Vagina (tissue), 2 donors: ENCODE results near the gene MT1F. TPM values are rescaled to one million over a fixed set of nuclear protein-coding genes. Genes with fewer than 3 reads are reported as not detected.

ENCODE experiments used
- DNase-seq, 2 donors: peaks; one replicate each; pipeline ENCODE4 v3.0.0-alpha.2; 2017; ENCODE audit errors: extremely low spot score in 2 of 2
- H3K27ac ChIP-seq: fragments of 200-600 bp; sonication (generic); one replicate; pipeline ENCODE4 v1.5.1; 2019
- H3K27me3 ChIP-seq: fragments of 200-600 bp; sonication (generic); one replicate; pipeline ENCODE4 v1.5.1; 2019
- H3K36me3 ChIP-seq, 2 donors: fragments of 200-600 bp; sonication (generic); one replicate each; pipeline ENCODE4 v1.5.1; 2017 to 2019
- H3K4me1 ChIP-seq: fragments of 200-600 bp; sonication (generic); one replicate; pipeline ENCODE4 v1.5.1; 2019
- H3K4me3 ChIP-seq, 2 donors: fragments of 200-600 bp; sonication (generic); 1 replicate in 1 of 2; 2 replicates in 1 of 2; pipeline ENCODE4 v1.5.1; 2016 to 2019
- H3K9me3 ChIP-seq: fragments of 200-600 bp; sonication (generic); one replicate; pipeline ENCODE4 v1.5.1; 2019
- POLR2A ChIP-seq, 2 donors: fragments of 450-650 bp; IDR thresholded peaks; one replicate each; pipeline ENCODE4 v1.6.1; 2017; ENCODE audit warnings: antibody characterized with exemption in 2 of 2, mild to moderate bottlenecking in 2 of 2, moderate library complexity in 2 of 2
- POLR2AphosphoS5 ChIP-seq, 2 donors: sonication (generic); formaldehyde crosslinking; IDR thresholded peaks; one replicate each; pipeline ENCODE4 v1.9.0; 2017; ENCODE audit warnings: antibody characterized with exemption in 2 of 2, mild to moderate bottlenecking in 2 of 2, low read depth in 1 of 2; ENCODE audit not compliant: insufficient read depth in 1 of 2
- intact Hi-C: fragments of 100-400 bp; cut with DNase I; formaldehyde crosslinking; loops from one replicate; pipeline ENCODE4 v1.15.1; 2023
- total RNA-seq: library from RNA; depleted of rRNA; stranded (reverse); fragments of >200 nt; gene quantifications from one replicate; pipeline ENCODE4 v1.2.3, GENCODE V29; 2016
- TF ChIP-seq, protein P1 (sequence below), 3 experiments: fragments of 450-650 bp in 2 of 3; fragments of 200-600 bp in 1 of 3; sonication (generic) in 1 of 3; IDR thresholded peaks; one replicate each; pipeline ENCODE4 v1.5.1; 2017 to 2019; ENCODE audit warnings: antibody characterized with exemption in 3 of 3, mild to moderate bottlenecking in 2 of 3, moderate library complexity in 2 of 3

Gene MT1F
- total RNA-seq, 1 donor from 2014 or later: 16.0 TPM

DNA sequence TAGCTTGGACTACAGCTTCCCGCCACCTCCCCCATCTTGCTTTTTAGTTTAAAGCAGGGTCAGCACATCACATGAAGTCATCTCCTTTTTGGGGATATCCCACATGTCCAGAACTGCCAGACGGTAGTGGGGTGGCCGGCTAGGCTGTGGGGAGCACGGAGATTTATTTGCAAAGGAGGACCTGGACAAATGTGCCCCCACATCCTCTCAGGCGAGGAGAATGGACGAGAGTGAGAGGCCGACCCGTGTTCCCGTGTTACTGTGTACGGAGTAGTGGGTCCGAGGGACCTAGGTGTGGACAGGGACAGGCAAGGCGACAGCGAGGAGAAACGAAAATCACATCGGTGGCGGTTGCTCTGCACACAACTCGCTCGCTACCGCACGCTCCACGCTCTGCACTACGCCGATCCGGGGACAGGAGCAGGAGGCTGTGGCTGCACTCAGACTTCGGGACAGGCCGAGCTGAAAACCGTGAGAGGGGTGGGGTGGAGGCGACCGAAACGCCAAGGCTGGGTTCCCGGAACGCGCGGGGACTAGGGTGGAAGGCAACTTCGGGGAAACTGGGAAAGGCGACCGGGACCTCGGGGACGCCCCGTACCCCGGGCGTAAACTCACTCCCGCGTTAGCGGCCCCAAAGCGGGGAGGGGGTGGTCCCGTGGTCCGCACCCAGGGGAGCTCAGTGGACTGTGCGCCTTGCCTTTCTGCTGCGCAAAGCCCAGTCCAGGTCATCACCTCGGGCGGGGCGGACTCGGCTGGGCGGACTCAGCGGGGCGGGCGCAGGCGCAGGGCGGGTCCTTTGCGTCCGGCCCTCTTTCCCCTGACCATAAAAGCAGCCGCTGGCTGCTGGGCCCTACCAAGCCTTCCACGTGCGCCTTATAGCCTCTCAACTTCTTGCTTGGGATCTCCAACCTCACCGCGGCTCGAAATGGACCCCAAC, 19.7 kb upstream of the MT1F start, which contains the start of gene MT1A:
TSS of gene MT1A (plus strand) at position 853 of the 937 bp plus-strand sequence. CDS start at position 926, 73 bp downstream.
- Histone ChIP-seq H3K36me3 (no peaks in the 10 kb centered on the region), H3K4me3 (peak within 1 kb of the TSS; percentile 45 to 50), H3K4me1 (peaks cover 26% of the 10 kb centered on the region), H3K27me3 (no peaks in the 10 kb centered on the region), H3K27ac (peak within 1 kb of the TSS; percentile 70), H3K9me3 (no peaks in the 10 kb centered on the region)
- TF ChIP-seq POLR2A (IDR thresholded peaks at IDR 0.05): peak in 1 of 2 donors; percentile 43
- TF ChIP-seq, protein P1, sequence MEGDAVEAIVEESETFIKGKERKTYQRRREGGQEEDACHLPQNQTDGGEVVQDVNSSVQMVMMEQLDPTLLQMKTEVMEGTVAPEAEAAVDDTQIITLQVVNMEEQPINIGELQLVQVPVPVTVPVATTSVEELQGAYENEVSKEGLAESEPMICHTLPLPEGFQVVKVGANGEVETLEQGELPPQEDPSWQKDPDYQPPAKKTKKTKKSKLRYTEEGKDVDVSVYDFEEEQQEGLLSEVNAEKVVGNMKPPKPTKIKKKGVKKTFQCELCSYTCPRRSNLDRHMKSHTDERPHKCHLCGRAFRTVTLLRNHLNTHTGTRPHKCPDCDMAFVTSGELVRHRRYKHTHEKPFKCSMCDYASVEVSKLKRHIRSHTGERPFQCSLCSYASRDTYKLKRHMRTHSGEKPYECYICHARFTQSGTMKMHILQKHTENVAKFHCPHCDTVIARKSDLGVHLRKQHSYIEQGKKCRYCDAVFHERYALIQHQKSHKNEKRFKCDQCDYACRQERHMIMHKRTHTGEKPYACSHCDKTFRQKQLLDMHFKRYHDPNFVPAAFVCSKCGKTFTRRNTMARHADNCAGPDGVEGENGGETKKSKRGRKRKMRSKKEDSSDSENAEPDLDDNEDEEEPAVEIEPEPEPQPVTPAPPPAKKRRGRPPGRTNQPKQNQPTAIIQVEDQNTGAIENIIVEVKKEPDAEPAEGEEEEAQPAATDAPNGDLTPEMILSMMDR (IDR thresholded peaks at IDR 0.05): no peak
- TF ChIP-seq POLR2AphosphoS5 (IDR thresholded peaks at IDR 0.05; ENCODE audit: insufficient read depth in 1 of 2, low read depth in 1 of 2): peak in 1 of 2 donors; percentile 89
- no peak for DNase-seq
- intact Hi-C loops: no loop called here

DNA sequence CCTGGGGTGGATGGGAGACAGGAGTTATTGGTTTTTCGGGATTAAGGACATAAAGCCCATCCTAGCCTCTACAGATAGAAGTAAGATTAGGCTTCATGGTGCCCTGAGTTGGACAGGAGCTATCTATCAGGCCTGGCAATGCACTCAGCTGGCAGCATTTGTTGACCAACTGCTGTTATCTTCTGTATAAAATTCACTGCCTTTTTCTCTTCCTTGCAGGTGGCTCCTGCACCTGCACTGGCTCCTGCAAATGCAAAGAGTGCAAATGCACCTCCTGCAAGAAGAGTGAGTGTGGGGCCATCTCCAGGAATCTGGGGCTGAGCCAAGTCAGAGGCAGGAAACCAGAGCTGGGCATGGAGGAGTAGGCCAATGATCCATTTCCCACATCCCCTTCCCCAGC, 18.7 kb upstream of the MT1F start:
- H3K27me3 ChIP-seq: no peaks in the 10 kb centered on the region
- intact Hi-C loops: no loop called here
- no peaks in the 10 kb centered on the region for H3K9me3 ChIP-seq
- H3K36me3 ChIP-seq: no peaks in the 10 kb centered on the region
- H3K27ac ChIP-seq: no peak overlapping the region
- no peak overlapping the region for H3K4me3 ChIP-seq
- TF ChIP-seq POLR2AphosphoS5 (IDR thresholded peaks at IDR 0.05; ENCODE audit: insufficient read depth in 1 of 2, low read depth in 1 of 2): no peak
- no peak for DNase-seq
- H3K4me1 ChIP-seq: peaks cover 30% of the 10 kb centered on the region

DNA sequence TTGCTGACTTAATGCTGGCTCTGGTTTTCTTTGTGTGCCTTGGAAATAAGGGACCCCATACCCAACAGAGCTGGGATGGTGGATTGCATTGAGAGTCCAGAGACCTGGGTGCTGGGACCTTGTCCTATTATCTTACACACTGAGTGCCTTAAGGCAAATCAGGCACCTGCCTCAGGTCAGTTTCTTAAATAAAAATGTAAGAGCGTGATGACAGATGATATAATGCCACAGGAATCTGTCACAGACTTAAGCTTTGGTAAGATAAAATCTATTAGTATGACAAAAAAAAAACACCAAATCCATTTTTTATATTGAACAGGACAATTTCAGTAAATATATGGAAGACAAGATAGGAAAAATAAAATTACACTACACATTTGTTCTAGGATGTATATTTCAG, 17.7 kb upstream of the MT1F start:
- no peak for TF ChIP-seq POLR2A (IDR thresholded peaks at IDR 0.05)
- TF ChIP-seq POLR2AphosphoS5 (IDR thresholded peaks at IDR 0.05; ENCODE audit: insufficient read depth in 1 of 2, low read depth in 1 of 2): no peak
- TF ChIP-seq, protein P1 (IDR thresholded peaks at IDR 0.05): no peak
- Histone ChIP-seq H3K27me3 (no peaks in the 10 kb centered on the region), H3K9me3 (no peaks in the 10 kb centered on the region), H3K4me3 (no peak overlapping the region), H3K4me1 (peaks cover 28% of the 10 kb centered on the region), H3K36me3 (no peaks in the 10 kb centered on the region), H3K27ac (no peak overlapping the region)
- intact Hi-C loops: no loop called here
- no peak for DNase-seq

DNA sequence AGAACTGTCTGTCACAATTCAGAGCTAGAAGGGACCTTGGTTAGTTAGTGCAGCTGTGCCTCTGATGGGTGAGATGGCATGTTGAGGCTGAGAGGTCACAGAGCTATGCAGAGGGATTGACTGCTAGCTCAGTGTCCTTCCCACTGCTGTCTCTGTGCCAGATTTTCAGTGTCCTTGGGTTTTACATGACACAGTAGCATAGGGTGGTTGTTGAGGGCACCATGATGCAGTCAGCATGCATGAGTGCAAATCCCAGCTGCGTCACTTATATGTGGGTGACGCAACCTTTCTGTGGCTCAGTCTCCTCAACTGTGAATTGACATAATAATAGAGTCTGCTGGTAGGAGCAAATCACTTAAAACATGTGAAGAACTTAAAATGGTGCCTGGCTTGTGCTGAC, 16.6 kb upstream of the MT1F start:
- no peaks in the 10 kb centered on the region for H3K9me3 ChIP-seq
- DNase-seq: no peak
- intact Hi-C loops: no loop called here
- no peaks in the 10 kb centered on the region for H3K27me3 ChIP-seq
- H3K27ac ChIP-seq: no peak overlapping the region
- H3K4me1 ChIP-seq: peaks cover 22% of the 10 kb centered on the region
- H3K4me3 ChIP-seq: no peak overlapping the region
- TF ChIP-seq POLR2A (IDR thresholded peaks at IDR 0.05): no peak
- no peak for TF ChIP-seq POLR2AphosphoS5 (IDR thresholded peaks at IDR 0.05; ENCODE audit: insufficient read depth in 1 of 2, low read depth in 1 of 2)
- TF ChIP-seq, protein P1 (IDR thresholded peaks at IDR 0.05): no peak
- no peaks in the 10 kb centered on the region for H3K36me3 ChIP-seq

DNA sequence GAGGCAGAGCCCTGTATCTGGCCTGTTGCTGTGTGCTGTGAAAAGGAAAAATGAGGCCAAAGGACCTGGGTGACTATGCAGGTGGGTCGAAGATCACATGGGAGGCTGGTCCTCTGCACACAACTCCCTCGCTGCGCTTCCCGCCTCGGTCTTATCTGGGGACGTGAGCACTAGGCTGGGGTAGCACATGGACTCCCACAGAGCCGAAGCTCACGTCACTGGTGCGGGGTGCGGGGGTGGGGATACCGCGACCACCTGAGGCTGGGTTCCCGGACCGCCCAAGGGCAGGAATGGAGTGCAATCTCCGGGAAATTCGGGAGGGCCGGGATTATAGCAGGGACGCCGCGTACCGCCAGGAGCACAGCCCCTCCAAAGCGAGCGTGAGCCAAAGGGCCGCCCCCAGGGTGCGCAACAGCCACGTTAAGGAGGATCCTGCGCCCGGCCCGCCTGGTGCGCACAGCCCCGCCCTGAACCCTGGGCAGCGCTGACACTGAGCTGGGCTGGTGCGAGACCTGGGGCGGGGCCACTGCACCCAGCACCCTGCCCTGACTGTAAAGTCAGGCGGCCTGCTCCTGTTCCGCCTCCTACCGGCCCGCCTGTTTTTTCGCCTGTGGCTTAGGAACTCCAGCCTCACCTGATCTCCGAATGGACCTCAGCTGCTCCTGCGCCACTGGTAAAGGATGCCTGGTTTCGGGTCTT, 14.5 kb upstream of the MT1F start:
- no peaks in the 10 kb centered on the region for H3K9me3 ChIP-seq
- no peaks in the 10 kb centered on the region for H3K27me3 ChIP-seq
- H3K27ac ChIP-seq: no peak overlapping the region
- peaks cover 20% of the 10 kb centered on the region for H3K4me1 ChIP-seq
- no peaks in the 10 kb centered on the region for H3K36me3 ChIP-seq
- intact Hi-C loops: no loop called here
- no peak for DNase-seq
- H3K4me3 ChIP-seq: peak overlapping the region; percentile 27 to 35
- no peak for TF ChIP-seq POLR2A (IDR thresholded peaks at IDR 0.05)
- TF ChIP-seq POLR2AphosphoS5 (IDR thresholded peaks at IDR 0.05; ENCODE audit: insufficient read depth in 1 of 2, low read depth in 1 of 2): peak; percentile 48 to 67
